Nephron (organoid): ENCODE data around the gene PRKCA.

Experiments
- H3K27ac Mint-ChIP-seq, 3 experiments: 2 replicates each; pipeline ENCODE4 v1.8.0; 2020; ENCODE audit warnings: mixed read lengths in 3 of 3, mild to moderate bottlenecking in 2 of 3, moderate library complexity in 1 of 3
- H3K27me3 Mint-ChIP-seq: 2 replicates; pipeline ENCODE4 v1.8.0; 2021; ENCODE audit warnings: low read depth, mild to moderate bottlenecking, moderate library complexity, mixed read lengths
- H3K36me3 Mint-ChIP-seq: 2 replicates; pipeline ENCODE4 v1.8.0; 2020; ENCODE audit warnings: low read depth, mixed read lengths
- H3K4me1 Mint-ChIP-seq: 2 replicates; pipeline ENCODE4 v1.8.0; 2020; ENCODE audit warnings: mixed read lengths
- H3K4me3 Mint-ChIP-seq, 3 experiments: 2 replicates each; pipeline ENCODE4 v1.8.0; 2020; ENCODE audit warnings: mild to moderate bottlenecking in 3 of 3, mixed read lengths in 3 of 3, moderate library complexity in 2 of 3
- H3K9me3 Mint-ChIP-seq: 2 replicates; pipeline ENCODE4 v1.8.0; 2020; ENCODE audit warnings: mixed read lengths
- TF ChIP-seq, protein P1 (sequence below), 3 experiments: fragments of 200-600 bp; sonication (generic); IDR thresholded peaks; one replicate each; pipeline ENCODE4 v1.5.0; 2021; ENCODE audit warnings: antibody characterized with exemption in 3 of 3; ENCODE audit not compliant: unreplicated experiment in 3 of 3

Gene PRKCA

DNA sequence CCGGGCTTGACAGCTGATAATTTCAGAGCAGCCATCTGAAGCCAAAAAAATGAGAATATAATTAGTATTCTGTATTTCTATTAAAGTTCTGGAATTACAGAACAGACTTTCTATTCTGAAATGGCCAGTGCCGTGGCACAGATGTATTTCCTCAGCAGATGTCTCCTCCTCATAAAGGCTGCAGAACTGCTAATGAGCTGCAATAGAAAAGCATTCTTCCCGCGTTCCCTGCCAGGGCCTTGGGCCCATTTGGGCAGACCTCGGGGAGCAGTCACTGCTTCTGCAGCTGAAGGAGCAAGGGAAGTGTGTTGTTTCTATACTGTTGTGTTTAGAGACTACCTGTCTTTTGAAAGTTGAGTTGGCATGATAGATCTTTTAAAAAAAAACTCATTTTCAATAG lies 379.9 kb downstream of the PRKCA start:
- H3K27me3 Mint-ChIP-seq, result no peaks in the 10 kb centered on the region
- TF ChIP-seq, protein P1, sequence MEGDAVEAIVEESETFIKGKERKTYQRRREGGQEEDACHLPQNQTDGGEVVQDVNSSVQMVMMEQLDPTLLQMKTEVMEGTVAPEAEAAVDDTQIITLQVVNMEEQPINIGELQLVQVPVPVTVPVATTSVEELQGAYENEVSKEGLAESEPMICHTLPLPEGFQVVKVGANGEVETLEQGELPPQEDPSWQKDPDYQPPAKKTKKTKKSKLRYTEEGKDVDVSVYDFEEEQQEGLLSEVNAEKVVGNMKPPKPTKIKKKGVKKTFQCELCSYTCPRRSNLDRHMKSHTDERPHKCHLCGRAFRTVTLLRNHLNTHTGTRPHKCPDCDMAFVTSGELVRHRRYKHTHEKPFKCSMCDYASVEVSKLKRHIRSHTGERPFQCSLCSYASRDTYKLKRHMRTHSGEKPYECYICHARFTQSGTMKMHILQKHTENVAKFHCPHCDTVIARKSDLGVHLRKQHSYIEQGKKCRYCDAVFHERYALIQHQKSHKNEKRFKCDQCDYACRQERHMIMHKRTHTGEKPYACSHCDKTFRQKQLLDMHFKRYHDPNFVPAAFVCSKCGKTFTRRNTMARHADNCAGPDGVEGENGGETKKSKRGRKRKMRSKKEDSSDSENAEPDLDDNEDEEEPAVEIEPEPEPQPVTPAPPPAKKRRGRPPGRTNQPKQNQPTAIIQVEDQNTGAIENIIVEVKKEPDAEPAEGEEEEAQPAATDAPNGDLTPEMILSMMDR (IDR thresholded peaks at IDR 0.05; ENCODE audit: unreplicated experiment in 3 of 3), result no peak
- H3K27ac Mint-ChIP-seq, result peak overlapping the region; percentile 11 to 75 (median 70)
- peaks cover 3% of the 10 kb centered on the region for H3K9me3 Mint-ChIP-seq
- H3K4me1 Mint-ChIP-seq, result peaks cover 16% of the 10 kb centered on the region
- no peak overlapping the region for H3K4me3 Mint-ChIP-seq
- peaks cover 4% of the 10 kb centered on the region for H3K36me3 Mint-ChIP-seq

GRCh38 chr17:66684261-66684660 lies 381.8 kb downstream of the PRKCA start:
- Mint-ChIP-seq H3K27ac (no peak overlapping the region), H3K36me3 (peaks cover 10% of the 10 kb centered on the region), H3K9me3 (peaks cover 3% of the 10 kb centered on the region), H3K27me3 (no peaks in the 10 kb centered on the region), H3K4me1 (peaks cover 16% of the 10 kb centered on the region), H3K4me3 (no peak overlapping the region)
- TF ChIP-seq, protein P1 (IDR thresholded peaks at IDR 0.05; ENCODE audit: unreplicated experiment in 3 of 3), result no peak

DNA sequence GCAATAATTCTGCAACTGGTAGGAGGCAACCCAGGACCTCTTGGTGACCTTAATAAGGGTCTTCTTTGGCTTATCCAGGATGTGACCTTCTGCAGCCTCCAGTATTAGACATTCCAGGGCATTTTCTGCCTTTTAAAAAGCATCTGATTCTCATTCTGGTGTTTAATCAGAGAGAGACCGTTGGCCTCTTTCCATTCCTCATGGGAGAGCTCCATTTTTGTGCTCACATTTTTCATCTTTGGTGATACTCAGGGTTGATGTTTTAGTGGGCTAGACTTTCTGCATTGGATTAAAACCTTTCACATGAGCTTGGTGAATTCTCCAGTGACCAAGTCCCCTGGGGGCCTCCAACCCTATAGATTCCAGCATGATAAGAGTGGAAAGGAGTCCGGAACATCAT lies 382.3 kb downstream of the PRKCA start:
- Mint-ChIP-seq H3K36me3 (peaks cover 11% of the 10 kb centered on the region), H3K27me3 (no peaks in the 10 kb centered on the region), H3K4me1 (peaks cover 21% of the 10 kb centered on the region), H3K4me3 (no peak overlapping the region), H3K27ac (peak overlapping the region in 1 of 3 experiments; percentile 36), H3K9me3 (no peaks in the 10 kb centered on the region)
- TF ChIP-seq, protein P1 (IDR thresholded peaks at IDR 0.05; ENCODE audit: unreplicated experiment in 3 of 3), result no peak

- Mint-ChIP-seq H3K36me3 (peaks cover 16% of the 10 kb centered on the region), H3K27ac (no peak overlapping the region), H3K27me3 (no peaks in the 10 kb centered on the region), H3K4me1 (peaks cover 29% of the 10 kb centered on the region), H3K4me3 (no peak overlapping the region), H3K9me3 (no peaks in the 10 kb centered on the region)
- TF ChIP-seq, protein P1 (IDR thresholded peaks at IDR 0.05; ENCODE audit: unreplicated experiment in 3 of 3), result no peak
Measured at GRCh38 chr17:66686601-66687000, 384.2 kb downstream of the PRKCA start.

DNA sequence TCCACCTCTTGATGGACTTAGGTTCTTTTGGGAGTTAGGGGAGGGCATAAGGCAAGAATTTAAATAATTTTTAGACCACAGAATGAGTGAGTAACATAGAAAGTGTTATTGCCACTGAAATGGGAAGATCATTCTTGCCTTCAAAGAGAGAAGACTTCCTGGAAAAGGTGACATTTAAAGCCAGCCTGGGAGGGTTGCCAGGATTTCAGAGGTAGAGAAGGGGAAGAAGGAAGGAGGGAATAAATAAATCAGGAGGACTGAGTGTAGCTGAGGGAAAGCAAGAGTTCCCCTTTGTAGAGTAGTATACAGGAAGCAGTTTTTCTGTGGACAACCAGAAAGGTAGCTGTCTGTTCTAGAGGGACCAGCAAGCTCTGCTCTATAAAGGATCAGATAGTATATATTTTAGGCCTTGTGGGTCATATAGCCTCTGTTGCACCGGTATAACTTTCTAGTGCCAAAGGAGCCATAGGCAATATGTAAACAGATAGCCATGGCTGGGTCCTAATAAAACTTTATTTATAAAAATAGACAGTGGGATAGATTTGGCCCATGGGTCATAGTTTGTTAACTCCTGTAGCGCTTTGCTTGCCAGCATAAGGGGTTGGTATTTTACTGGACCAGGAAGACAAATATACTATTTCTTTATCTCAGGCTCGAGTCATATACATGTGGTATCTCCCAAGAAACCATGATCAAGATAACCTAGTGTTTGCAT lies 385.3 kb downstream of the PRKCA start:
- Mint-ChIP-seq H3K4me3 (no peak overlapping the region), H3K27ac (no peak overlapping the region), H3K27me3 (peaks cover 6% of the 10 kb centered on the region), H3K36me3 (peaks cover 25% of the 10 kb centered on the region), H3K9me3 (no peaks in the 10 kb centered on the region), H3K4me1 (peaks cover 34% of the 10 kb centered on the region)
- TF ChIP-seq, protein P1 (IDR thresholded peaks at IDR 0.05; ENCODE audit: unreplicated experiment in 3 of 3), result no peak

DNA sequence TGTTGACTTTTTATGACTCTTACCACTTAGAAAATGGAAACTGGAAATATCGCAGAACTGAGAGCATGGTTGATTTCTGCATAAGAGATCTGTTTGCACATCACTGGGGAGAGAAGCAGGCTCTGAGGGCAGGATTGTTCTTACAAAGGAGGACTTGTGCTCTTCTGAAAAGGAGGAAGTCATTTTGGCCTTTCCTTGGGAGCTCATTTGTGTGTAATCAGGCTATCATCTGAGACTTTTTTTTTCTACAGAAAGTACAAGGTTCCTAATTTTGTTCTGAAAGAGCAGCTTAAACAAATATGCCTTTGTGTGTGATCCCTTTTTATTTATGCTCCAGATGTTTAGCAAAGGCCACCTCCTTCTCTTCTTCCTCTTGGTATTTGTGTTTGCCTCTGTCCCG lies 386.8 kb downstream of the PRKCA start:
- Mint-ChIP-seq H3K27ac (peak overlapping the region in 1 of 3 experiments; percentile 6), H3K27me3 (peaks cover 7% of the 10 kb centered on the region), H3K4me1 (peaks cover 32% of the 10 kb centered on the region), H3K36me3 (peaks cover 26% of the 10 kb centered on the region), H3K4me3 (no peak overlapping the region), H3K9me3 (no peaks in the 10 kb centered on the region)
- TF ChIP-seq, protein P1 (IDR thresholded peaks at IDR 0.05; ENCODE audit: unreplicated experiment in 3 of 3), result no peak
